ENCODE results near the gene TRMT1L. TPM values are rescaled to one million over a fixed set of nuclear protein-coding genes. Genes with fewer than 3 reads are reported as not detected.

Gene TRMT1L
- total and polyA plus RNA-seq, 2 of the 8 experiments (the other 6 are each of a cell fraction or from before 2014, with no cell fraction given) = 13.8 to 22.3 TPM

DNA sequence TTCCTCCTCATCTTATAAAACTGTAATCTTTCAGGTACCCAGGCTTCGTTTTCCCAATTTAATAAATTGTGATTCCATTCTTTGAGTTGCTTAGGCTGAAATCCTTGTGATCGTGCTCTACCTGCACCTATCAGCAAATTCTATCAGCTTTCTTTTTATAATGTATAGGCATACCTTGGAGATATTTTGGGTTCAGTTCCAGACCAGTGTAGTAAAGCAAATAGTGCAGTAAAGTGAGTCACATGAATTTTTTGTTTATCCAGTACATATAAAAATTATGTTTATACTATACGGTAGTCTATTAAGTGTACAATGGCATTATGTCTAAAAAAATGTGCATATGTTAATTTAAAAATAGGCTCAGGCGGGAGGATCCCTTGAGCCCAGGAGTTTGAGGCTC, 5.7 kb upstream of the TRMT1L start:
- H2BK120ac ChIP-seq (replicated peaks; ENCODE audit: low read depth, low read length) = no peak overlapping the region
- TF ChIP-seq RFX5 (IDR thresholded peaks at IDR 0.05; ENCODE audit: borderline replicate concordance, low read depth, low read length) = no peak
- TF ChIP-seq CREB1 (IDR thresholded peaks at IDR 0.05) = no peak
- WGBS, 2 experiments (ENCODE audit: extremely low coverage in 1 of 2, insufficient coverage in 1 of 2, insufficient read length in 1 of 2, insufficient replicate concordance in 2 of 2, low coverage in 1 of 2, low lambda C conversion rate in 2 of 2, missing lambda C conversion rate in 1 of 2) = 90% methylated on average over 4 of the region's 4 CpGs; no CpG with 5 or more reads in 1 of the 2 experiments
- H2BK20ac ChIP-seq (ENCODE audit: low read length) = no peak overlapping the region
- no peak overlapping the region for H2AK5ac ChIP-seq (ENCODE audit: low read depth, low read length)
- FAIRE-seq (no peak), DNase-seq (ENCODE audit: low read depth in 1 of 2, low spot score in 2 of 2) (no peak)
- H3K9ac ChIP-seq (replicated peaks in 1 of 4; ENCODE audit: extremely low read depth in 1 of 4, low read depth in 3 of 4, low read length in 3 of 4) = no peak overlapping the region
- peaks cover 5% of the 10 kb centered on the region; the same call in 1 of the 2 replicates for H3K23me2 ChIP-seq (ENCODE audit: low read depth, low read length)
- H3K56ac ChIP-seq (replicated peaks; ENCODE audit: insufficient read length, low read depth, low read length) = no peak overlapping the region
- H2AFZ ChIP-seq (ENCODE audit: low read length) = no peak overlapping the region
- no peaks in the 10 kb centered on the region for H3K36me3 ChIP-seq (ENCODE audit: control insufficient read depth in 2 of 4, insufficient read depth in 4 of 4, low read length in 3 of 4)
- no peak overlapping the region for H4K91ac ChIP-seq (replicated peaks; ENCODE audit: insufficient read length, low read length)
- H3K79me2 ChIP-seq (ENCODE audit: control insufficient read depth in 1 of 2, insufficient read depth in 2 of 2, low read length in 2 of 2) = no peaks in the 10 kb centered on the region
- no peak overlapping the region for H2BK12ac ChIP-seq (ENCODE audit: low read depth, low read length)
- no peak overlapping the region for H3K4me2 ChIP-seq (ENCODE audit: insufficient read depth in 1 of 2, low read depth in 2 of 2, low read length in 2 of 2)
- no peak overlapping the region for H4K8ac ChIP-seq (ENCODE audit: extremely low read depth, insufficient read depth, low read length)
- no peaks in the 10 kb centered on the region for H3K9me3 ChIP-seq (ENCODE audit: insufficient read depth in 2 of 2, low read depth in 1 of 2, low read length in 1 of 2)
- POLR2A ChIA-PET (ENCODE audit: partially characterized antibody) = no interaction called here
- no peak overlapping the region for H3K27ac ChIP-seq (ENCODE audit: low read depth, low read length)
- no peak overlapping the region for H3K4me3 ChIP-seq (ENCODE audit: extremely low read depth in 1 of 4, insufficient read depth in 2 of 4, low read depth in 3 of 4, low read length in 4 of 4)
- H3K27me3 ChIP-seq (replicated peaks in 1 of 4; ENCODE audit: control insufficient read depth in 3 of 4, extremely low read depth in 1 of 4, insufficient read depth in 3 of 4, low read length in 3 of 4) = no peaks in the 10 kb centered on the region
- no peaks in the 10 kb centered on the region for H3K4me1 ChIP-seq (replicated peaks in 1 of 4; ENCODE audit: control insufficient read depth in 3 of 4, insufficient read depth in 4 of 4, low read length in 3 of 4)
- H4K20me1 ChIP-seq (replicated peaks in 1 of 2; ENCODE audit: control insufficient read depth in 1 of 2, insufficient read depth in 2 of 2, low read length in 2 of 2) = no peaks in the 10 kb centered on the region
- H4K5ac ChIP-seq (ENCODE audit: insufficient read length, low read depth, low read length) = no peak overlapping the region
- no peak overlapping the region for H3K23ac ChIP-seq (ENCODE audit: insufficient read length)
- H3K18ac ChIP-seq (ENCODE audit: extremely low read depth, low read length) = no peak overlapping the region
- CTCF ChIA-PET (ENCODE audit: partially characterized antibody) = interaction anchor here (1.4 to 8.0 kb wide), 2 partner anchors 7 to 179 kb away, joined by 3 to 60 read pairs; no protein-coding TSS in a partner anchor
- H3K14ac ChIP-seq (ENCODE audit: insufficient read length) = no peak overlapping the region
- no peak overlapping the region for H2BK15ac ChIP-seq (ENCODE audit: low read length)
- no peak overlapping the region for H2BK5ac ChIP-seq (ENCODE audit: low read depth, low read length)
- H3K79me1 ChIP-seq (ENCODE audit: low read depth, low read length) = no peaks in the 10 kb centered on the region
- no peak overlapping the region for H3K4ac ChIP-seq (replicated peaks; ENCODE audit: insufficient read length, low read depth, low read length)

Measured in H1 (cell line).